HG03342 (cell line): ENCODE data around the gene CCDC92.
A peak's percentile ranks its signal among the peaks of the same experiment; 100 is the strongest.

ENCODE experiments used
- ATAC-seq: cut with Tn5 transposase; IDR thresholded peaks from one replicate; pipeline ENCODE4 v1.9.1; 2021; ENCODE audit warnings: mild to moderate bottlenecking, moderate library complexity; ENCODE audit not compliant: unreplicated experiment

Gene CCDC92

GRCh38 chr12:123972457-123973401 lies at the start of gene CCDC92, which contains the start of gene ZNF664:
Gene CCDC92, minus strand, starts transcription at chr12:123972831. Its CDS starts 28,526 bp downstream, at chr12:123944305.
Gene ZNF664, plus strand, starts transcription at chr12:123973215. Its CDS starts 38,930 bp downstream, at chr12:124012145.
- peak; percentile 76 for ATAC-seq

GRCh38 chr12:124022161-124022560 lies 49.5 kb upstream of the CCDC92 start:
- no peak for ATAC-seq

- no peak for ATAC-seq
Measured at GRCh38 chr12:124021007-124021406, 48.4 kb upstream of the CCDC92 start.

- ATAC-seq = no peak
Measured at GRCh38 chr12:124020514-124020949, 47.9 kb upstream of the CCDC92 start.

- no peak for ATAC-seq
Measured at GRCh38 chr12:124019115-124019514, 46.5 kb upstream of the CCDC92 start.

GRCh38 chr12:124018539-124018938 lies 45.9 kb upstream of the CCDC92 start:
- ATAC-seq = no peak

GRCh38 chr12:124017064-124017463 lies 44.4 kb upstream of the CCDC92 start:
- ATAC-seq = no peak

- ATAC-seq = no peak
Measured at GRCh38 chr12:124015494-124016461, 43.1 kb upstream of the CCDC92 start.

GRCh38 chr12:124013073-124013472 lies 40.4 kb upstream of the CCDC92 start:
- ATAC-seq = no peak

GRCh38 chr12:124011435-124012115 lies 38.9 kb upstream of the CCDC92 start:
- ATAC-seq = no peak

GRCh38 chr12:124010687-124011086 lies 38.1 kb upstream of the CCDC92 start:
- ATAC-seq = no peak

GRCh38 chr12:124009781-124010180 lies 37.1 kb upstream of the CCDC92 start:
- ATAC-seq = no peak

GRCh38 chr12:124008595-124008994 lies 36.0 kb upstream of the CCDC92 start:
- no peak for ATAC-seq

- ATAC-seq = no peak
Measured at GRCh38 chr12:124007826-124008570, 35.4 kb upstream of the CCDC92 start.

GRCh38 chr12:124006846-124007713 lies 34.4 kb upstream of the CCDC92 start:
- ATAC-seq = no peak

GRCh38 chr12:124006085-124006845 lies 33.6 kb upstream of the CCDC92 start:
- ATAC-seq = no peak

- ATAC-seq = no peak
Measured at GRCh38 chr12:124004233-124004875, 31.7 kb upstream of the CCDC92 start.

GRCh38 chr12:124002654-124003053 lies 30.0 kb upstream of the CCDC92 start:
- ATAC-seq = no peak
